SU-DHL-6 (cell line): ENCODE results near the gene AFF3.

Source experiments
- CTCF ChIP-seq: fragments of 200-600 bp; sonication (generic); IDR thresholded peaks from one replicate; pipeline ENCODE4 v1.5.1; 2017; ENCODE audit warnings: antibody characterized with exemption, mild to moderate bottlenecking, low read length, moderate library complexity; ENCODE audit not compliant: insufficient read depth, poor library complexity, severe bottlenecking
- EZH2phosphoT487 ChIP-seq: fragments of 200-600 bp; sonication (generic), shearing (Covaris generic); conservative IDR thresholded peaks from 2 replicates; pipeline ENCODE4 v1.6.1; 2018; ENCODE audit warnings: mild to moderate bottlenecking, antibody characterized with exemption, low read length, moderate library complexity, mixed read lengths

GRCh38 chr2:100126201-100126600 is 16.2 kb downstream of the AFF3 start:
- no peak for TF ChIP-seq CTCF
- TF ChIP-seq EZH2phosphoT487 = no peak
